ENCODE results near the gene TPRN.

The TPRN gene

DNA sequence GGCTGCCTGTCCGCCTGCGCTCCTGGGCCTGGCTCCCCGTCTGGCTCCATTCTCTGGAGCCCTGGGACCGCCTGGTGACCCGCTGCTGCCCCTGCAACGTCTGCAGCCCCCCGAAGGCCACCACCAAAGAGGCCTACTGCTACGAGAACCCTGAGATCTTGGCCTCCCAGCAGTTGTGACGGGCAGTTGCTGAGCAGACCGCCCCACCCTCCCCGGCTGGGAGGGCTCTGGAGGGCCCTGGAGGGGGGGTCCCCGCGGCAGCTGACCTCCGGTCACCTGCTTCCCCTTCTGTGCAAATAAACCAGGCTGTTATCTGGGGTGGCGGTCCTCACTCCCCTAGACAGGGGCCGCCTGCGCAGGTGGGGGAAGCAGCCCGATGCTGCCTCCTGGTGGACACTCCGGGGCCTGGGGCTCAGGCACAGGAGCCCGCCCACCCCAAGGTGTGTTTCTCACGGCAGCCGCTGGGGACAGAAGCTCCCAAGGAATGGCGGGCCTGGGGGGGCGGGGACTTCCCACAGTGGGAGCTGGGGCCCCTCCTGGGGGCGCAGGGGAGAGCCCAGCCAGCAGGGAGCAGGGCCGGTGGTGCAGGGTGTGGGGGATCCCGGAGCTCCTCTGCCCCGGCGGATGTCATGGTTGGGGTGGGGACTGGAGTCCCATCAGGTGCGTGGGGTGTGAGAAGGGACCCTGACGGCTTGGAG, 35.8 kb upstream of the TPRN start:
- DNase-seq (ENCODE audit: low spot score) = peak; percentile 98

DNA sequence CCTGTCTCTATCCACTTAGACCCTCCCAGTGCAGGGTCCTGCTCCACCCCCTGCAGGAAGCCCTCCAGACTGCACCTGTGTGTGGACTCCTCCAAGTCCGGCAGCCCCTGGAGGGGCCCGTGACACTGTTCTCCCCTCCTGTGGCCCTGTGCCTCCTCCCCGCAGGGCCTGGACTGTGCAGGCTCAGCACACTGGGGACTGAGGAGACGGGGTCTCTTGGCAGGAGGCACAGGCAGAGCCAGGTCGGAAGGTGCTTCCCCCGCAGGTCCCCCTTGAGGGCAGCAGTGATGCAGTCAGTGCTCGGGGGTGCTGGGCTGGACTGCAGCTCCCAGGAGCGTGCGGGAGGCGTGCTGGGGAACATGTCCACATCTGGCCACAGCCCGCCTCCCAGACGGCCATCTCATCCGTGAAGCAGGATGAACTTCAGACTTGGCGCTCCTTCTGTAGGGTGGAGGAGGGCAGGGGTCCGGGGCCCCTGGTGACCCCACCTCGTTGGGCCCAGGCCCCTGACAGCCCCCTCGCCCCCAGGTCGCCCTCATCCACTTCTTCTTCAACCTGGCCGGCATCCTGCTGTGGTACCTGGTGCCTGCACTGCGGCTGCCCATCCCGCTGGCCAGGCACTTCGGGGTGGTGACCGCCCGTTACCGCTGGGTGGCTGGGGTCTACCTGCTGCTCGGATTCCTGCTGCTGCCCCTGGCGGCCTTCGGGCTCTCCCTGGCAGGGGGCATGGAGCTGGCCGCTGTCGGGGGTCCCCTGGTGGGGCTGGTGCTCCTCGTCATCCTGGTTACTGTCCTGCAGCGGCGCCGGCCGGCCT, 35.1 kb upstream of the TPRN start:
- no peak for DNase-seq (ENCODE audit: low spot score)

DNA sequence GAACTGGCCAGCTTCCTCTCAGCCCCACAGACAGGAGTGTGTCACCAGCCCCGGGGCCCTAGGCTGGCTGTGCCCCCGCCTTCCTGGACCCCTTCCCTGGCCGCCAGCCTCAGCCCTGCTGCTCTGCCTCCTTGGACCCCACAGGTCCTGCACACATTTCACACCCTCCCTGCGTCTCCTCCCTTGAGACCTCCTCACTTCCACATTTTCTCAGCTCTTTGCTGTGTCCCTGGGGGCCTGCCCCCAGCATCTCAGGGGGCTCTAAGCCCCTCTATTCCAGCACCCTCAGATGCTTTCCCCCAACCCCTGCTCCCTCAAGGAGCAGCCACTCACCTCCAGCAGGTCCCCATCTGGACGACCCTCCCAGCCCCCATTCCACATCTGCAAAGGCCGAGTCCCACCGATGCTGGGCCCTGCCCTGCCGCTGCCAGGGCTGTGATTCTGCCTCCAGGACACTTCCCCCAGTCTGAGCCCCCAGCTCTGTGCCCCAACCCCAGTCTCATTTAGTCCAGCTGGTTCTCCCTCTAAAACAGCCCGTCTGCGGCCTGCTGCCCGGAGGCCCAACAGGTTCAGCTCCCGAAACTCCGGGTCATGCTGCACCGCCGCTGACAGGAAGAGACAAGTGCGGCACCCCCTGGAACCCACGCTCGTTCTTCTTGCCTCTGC, 34.4 kb upstream of the TPRN start:
- no peak for DNase-seq (ENCODE audit: low spot score)

DNA sequence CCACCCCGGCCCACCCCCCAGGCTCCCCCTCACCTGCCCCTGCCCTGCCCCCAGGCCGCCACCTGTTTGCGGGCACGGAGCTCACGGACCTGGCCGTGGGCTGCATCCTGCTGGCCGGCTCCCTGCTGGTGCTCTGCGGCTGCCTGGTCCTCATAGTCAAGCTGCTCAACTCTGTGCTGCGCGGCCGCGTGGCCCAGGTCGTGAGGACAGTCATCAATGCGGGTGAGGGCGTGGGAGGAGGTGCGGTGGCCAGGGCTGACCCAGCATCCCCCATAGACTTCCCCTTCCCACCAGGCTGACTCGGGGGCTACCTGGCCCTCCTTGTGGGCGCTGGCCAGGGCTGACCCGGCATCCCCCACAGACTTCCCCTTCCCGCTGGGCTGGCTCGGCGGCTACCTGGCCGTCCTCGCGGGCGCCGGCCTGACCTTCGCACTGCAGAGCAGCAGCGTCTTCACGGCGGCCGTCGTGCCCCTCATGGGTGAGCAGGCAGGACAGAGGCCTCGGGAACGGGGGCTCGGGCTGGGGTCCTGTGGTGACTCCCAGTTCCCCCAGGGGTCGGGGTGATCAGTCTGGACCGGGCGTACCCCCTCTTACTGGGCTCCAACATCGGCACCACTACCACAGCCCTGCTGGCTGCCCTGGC, 33.6 kb upstream of the TPRN start:
- DNase-seq (ENCODE audit: low spot score) = no peak

- no peak for DNase-seq (ENCODE audit: low spot score)
These were observed 32.8 kb upstream of the TPRN start for GRCh38 chr9:137233143-137233980.

GRCh38 chr9:137232510-137232909, 32.0 kb upstream of the TPRN start:
- DNase-seq (ENCODE audit: low spot score) = no peak

DNA sequence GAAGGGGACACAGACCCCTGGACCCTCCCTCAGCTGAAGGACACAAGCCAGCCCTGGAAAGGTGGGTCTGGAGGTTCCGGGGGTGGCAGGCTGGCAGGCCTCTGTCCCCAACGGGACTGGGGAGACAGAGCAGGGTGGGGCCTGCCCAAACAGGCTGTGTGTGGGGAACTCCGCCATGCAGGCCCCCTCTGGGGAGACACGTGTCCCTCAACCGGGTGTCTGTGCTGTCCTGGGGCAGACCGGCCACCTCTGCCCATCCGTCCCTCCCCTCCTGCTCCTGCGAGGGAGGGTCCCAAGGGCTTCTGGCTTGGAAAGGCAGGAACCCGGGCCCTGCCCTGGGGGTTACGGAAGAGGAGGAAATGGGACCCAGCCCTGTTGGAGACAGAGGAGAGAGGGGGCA, 31.6 kb upstream of the TPRN start:
- DNase-seq (ENCODE audit: low spot score) = no peak

DNA sequence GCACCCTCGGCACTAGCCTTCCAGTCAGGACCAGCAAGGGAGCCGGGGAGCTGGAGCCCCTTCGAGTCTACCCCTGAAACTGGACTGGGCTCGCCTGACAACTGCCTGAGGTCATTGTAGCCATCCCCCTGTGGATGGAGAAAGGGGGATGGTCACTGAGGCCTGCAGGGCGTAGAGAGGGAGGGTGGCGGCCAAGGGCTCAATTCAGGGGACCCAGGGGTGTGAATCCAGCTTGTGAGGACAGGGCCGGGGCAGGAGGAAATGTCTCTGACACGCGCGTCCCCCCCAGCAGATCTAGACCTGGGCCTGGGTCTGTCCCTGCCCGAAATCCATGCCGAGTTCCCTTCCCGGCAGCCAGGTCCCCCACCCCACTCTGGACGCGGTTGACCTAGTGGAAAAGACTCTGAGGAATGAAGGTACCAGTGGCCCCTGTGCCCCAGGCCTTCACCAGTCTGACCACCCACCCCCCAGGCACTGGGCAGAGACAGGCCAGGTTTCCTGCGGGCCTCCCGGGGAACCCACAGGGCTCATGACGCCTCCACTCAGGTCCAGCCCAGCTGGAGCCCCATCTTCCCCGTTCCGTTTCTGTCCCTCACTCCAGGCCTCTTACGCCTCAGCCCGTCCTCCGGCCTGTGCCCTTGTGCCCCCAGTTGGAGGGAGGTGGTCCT, 31.0 kb upstream of the TPRN start:
- DNase-seq (ENCODE audit: low spot score) = no peak

DNA sequence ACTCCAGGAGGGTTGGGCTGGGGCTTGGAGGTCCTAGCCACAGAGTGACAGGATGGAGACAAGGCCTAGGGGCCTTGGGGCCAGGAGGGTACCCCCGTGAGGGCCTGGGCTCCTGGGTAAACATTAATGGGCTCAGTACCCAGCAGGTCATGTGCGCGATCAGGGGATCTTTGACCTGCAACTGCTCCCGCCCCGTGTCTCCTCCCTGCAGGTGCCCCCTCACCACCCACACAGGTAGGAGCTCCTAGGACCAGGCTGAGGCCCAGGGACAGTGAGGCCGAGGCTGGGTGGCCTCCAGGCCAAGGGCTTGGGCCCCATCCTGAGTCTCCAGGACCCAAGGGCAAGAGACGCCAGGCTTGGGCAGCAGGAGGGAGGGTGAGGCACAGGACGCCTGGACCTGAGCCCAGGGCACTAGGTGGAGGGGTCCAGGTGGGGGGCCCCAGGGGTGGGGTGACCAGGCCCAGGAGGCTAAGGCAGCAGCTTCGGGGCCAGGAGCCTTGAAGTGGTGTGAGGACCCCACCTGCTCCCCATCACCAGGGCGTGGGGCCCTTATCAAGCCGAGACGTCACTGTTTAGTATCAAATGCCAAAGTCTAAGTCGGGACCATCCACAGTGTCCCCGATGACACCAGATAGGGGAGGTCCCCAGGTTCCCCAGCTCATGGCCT, 30.3 kb upstream of the TPRN start, which contains the start of gene SLC34A3:
TSS of gene SLC34A3 (plus strand) at position 197 of the 667 bp plus-strand sequence. CDS start 802 bp downstream, outside the sequence.
- no peak for DNase-seq (ENCODE audit: low spot score)

GRCh38 chr9:137229903-137230704, 29.6 kb upstream of the TPRN start:
- no peak for DNase-seq (ENCODE audit: low spot score)

- DNase-seq (ENCODE audit: low spot score) = no peak
These were observed 28.7 kb upstream of the TPRN start for GRCh38 chr9:137228968-137229896.

DNA sequence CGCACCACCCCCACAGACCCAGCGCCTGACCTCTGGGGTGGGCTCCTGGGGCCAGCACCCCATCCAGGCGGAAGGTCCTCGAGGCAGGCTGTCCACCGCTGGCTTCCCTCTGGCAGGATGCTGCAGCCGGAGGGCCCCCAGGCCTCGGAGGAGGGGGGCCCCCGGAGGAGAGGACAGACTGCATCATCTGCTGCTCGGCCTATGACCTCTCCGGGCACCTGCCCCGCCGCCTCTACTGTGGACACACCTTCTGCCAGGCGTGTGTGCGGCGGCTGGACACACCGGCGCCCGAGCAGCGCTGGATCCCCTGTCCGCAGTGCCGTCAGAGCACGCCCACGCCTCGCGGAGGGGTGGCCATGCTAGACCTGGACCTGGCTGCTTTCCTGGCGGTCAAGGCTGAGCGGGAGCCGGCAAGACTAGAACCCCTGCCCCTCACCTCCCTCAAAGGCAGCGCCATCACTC, 28.0 kb upstream of the TPRN start:
- no peak for DNase-seq (ENCODE audit: low spot score)

DNA sequence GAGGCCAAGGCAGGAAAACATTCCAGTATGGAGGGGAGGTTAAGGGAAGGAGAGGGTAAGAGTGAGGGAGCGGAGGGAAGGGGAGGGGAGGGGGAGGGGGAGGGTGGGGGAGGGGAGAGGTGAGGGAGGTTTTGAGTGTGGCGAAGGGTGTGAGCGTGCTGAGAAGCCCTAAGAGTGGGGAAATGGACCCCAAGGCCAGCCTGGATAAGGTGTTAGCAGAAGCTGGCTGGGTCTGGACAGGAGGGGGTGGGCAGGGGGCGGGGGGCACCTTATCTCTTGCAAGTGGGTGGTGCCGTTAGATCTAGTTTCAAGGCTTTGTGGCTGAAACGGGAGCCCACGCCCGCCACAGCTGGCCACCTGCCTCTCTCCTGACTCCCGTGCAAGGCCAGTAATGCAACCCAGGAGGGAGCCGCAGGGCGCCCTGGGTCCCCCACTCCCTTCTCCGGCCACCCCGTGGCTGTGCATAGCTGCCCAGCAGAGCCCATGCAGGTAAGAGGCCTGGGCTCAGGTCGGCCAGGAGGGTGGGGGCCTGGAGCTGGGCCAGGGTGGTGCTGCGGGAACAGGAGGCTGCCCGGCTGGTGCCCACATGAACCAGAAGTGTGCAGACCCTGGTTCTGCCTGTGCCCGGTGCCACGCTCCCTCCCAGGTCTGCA, 27.4 kb upstream of the TPRN start:
- DNase-seq (ENCODE audit: low spot score) = no peak

DNA sequence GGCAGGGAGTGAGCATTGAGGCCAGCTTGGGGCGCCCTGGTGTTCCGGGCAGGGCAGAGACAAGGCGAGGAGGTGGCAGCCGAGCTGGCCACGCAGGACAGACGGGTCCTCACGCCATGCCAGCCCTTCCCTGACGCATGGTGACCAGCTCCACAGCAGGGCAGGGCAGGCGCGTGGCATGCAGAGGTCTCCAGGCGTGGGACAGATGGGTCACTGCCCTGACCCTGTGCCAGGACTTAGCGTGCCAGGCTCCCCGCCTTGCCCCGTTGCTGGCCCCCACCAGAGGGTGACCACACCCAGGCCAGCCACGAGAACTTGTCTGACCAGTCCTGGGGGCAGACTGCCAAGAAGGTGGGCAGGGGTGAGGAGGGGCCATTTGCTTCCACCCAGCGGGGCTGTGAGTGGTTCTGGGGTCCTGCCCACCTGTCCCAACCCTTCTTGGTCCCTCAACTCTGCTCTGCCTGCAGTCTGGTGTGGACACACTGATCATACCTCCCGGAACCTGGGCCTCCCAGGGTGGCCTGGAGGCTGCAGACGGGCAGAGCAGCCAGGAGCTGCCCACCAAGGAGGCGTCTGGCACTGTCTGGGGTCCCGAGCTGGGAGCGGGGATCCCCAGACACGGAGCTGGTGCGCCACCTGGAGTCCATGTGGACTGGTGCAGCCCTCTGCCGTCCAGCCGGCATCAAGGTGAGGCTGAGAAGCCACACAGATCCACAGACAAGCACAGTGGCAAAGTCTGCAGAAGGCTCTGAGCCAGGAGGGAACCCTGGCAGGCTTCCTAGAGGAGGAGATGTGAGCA, 26.7 kb upstream of the TPRN start, which contains the start of gene RNF224:
TSS of gene RNF224 (plus strand) at position 449 of the 799 bp plus-strand sequence. CDS start 834 bp downstream, outside the sequence.
- DNase-seq (ENCODE audit: low spot score) = peak; percentile 86

GRCh38 chr9:137226338-137227053, 26.0 kb upstream of the TPRN start:
- no peak for DNase-seq (ENCODE audit: low spot score)

DNA sequence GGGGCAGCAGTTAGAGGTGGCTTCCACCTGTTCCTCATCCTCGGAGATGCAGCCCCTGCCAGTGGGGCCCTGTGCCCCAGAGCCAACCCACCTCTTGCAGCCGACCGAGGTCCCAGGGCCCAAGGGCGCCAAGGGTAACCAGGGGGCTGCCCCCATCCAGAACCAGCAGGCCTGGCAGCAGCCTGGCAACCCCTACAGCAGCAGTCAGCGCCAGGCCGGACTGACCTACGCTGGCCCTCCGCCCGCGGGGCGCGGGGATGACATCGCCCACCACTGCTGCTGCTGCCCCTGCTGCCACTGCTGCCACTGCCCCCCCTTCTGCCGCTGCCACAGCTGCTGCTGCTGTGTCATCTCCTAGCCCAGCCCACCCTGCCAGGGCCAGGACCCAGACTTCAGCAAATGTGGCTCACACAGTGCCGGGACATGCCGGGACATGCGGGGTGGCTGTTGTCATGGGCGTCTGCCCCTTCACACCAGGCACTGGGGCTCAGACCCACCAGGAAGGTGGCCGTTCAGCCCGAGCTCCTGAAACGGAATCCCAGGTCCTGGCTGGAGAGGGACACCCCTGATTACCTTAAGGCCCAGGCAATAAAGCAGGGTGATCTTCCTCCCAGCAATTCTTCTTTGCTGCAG, 25.3 kb upstream of the TPRN start:
- DNase-seq (ENCODE audit: low spot score) = no peak

Measured in hepatic stellate cell (primary cell).